ENCODE data around the gene RFK.
"Not testable (repeated sequence)": the region's sequence is repeated elsewhere in the genome, so short reads cannot be mapped to it uniquely, and the experiment has no call there.

RFK gene

GRCh38 chr9:76394195-76394959 is at the start of gene RFK:
Gene RFK, minus strand, starts transcription at chr9:76394426. Its CDS starts 255 bp downstream, at chr9:76394171.
- DNase-seq (ENCODE audit: low spot score): peak; percentile 89

- no peak for DNase-seq (ENCODE audit: low spot score)
Measured at GRCh38 chr9:76443887-76444286, 49.7 kb upstream of the RFK start.

GRCh38 chr9:76441551-76442322 is 47.5 kb upstream of the RFK start:
- no peak for DNase-seq (ENCODE audit: low spot score)

GRCh38 chr9:76438841-76439588 is 44.8 kb upstream of the RFK start:
- DNase-seq (ENCODE audit: low spot score): no peak

GRCh38 chr9:76437017-76437699 is 42.9 kb upstream of the RFK start:
- not testable (repeated sequence) for DNase-seq (ENCODE audit: low spot score)

GRCh38 chr9:76434897-76435296 is 40.7 kb upstream of the RFK start:
- DNase-seq (ENCODE audit: low spot score): not testable (repeated sequence)

- no peak for DNase-seq (ENCODE audit: low spot score)
Measured at GRCh38 chr9:76433836-76434235, 39.6 kb upstream of the RFK start.

GRCh38 chr9:76433406-76433805 is 39.2 kb upstream of the RFK start:
- no peak for DNase-seq (ENCODE audit: low spot score)

GRCh38 chr9:76431601-76432000 is 37.4 kb upstream of the RFK start:
- DNase-seq (ENCODE audit: low spot score): no peak

GRCh38 chr9:76426807-76427419 is 32.7 kb upstream of the RFK start:
- DNase-seq (ENCODE audit: low spot score): no peak

GRCh38 chr9:76425677-76426453 is 31.6 kb upstream of the RFK start:
- DNase-seq (ENCODE audit: low spot score): no peak

- no peak for DNase-seq (ENCODE audit: low spot score)
Measured at GRCh38 chr9:76424491-76424890, 30.3 kb upstream of the RFK start.

GRCh38 chr9:76423216-76424177 is 29.3 kb upstream of the RFK start:
- no peak for DNase-seq (ENCODE audit: low spot score)

- peak; percentile 43 for DNase-seq (ENCODE audit: low spot score)
Measured at GRCh38 chr9:76419782-76420380, 25.7 kb upstream of the RFK start.

- DNase-seq (ENCODE audit: low spot score): no peak
Measured at GRCh38 chr9:76417394-76417793, 23.2 kb upstream of the RFK start.

GRCh38 chr9:76415731-76416130 is 21.5 kb upstream of the RFK start:
- DNase-seq (ENCODE audit: low spot score): no peak

GRCh38 chr9:76415154-76415553 is 20.9 kb upstream of the RFK start:
- DNase-seq (ENCODE audit: low spot score): no peak

GRCh38 chr9:76414661-76415060 is 20.4 kb upstream of the RFK start:
- DNase-seq (ENCODE audit: low spot score): no peak

GRCh38 chr9:76413658-76414057 is 19.4 kb upstream of the RFK start:
- DNase-seq (ENCODE audit: low spot score): no peak

All from COLO829 (cell line).